ENCODE measurements around the gene AKR1C3. TPM values are rescaled to one million over a fixed set of nuclear protein-coding genes. Genes with fewer than 3 reads are reported as not detected.
"Not testable (repeated sequence)": the region's sequence is repeated elsewhere in the genome, so short reads cannot be mapped to it uniquely, and the experiment has no call there.

AKR1C3 gene
- 10 to 100 TPM; 14.5 to 36.1 (median 22.2) TPM for total RNA-seq
- 10 to 100 TPM in 1 of 2 donors, 1 to 10 TPM in 1; 8.7 to 17.1 TPM for polyA plus RNA-seq

DNA sequence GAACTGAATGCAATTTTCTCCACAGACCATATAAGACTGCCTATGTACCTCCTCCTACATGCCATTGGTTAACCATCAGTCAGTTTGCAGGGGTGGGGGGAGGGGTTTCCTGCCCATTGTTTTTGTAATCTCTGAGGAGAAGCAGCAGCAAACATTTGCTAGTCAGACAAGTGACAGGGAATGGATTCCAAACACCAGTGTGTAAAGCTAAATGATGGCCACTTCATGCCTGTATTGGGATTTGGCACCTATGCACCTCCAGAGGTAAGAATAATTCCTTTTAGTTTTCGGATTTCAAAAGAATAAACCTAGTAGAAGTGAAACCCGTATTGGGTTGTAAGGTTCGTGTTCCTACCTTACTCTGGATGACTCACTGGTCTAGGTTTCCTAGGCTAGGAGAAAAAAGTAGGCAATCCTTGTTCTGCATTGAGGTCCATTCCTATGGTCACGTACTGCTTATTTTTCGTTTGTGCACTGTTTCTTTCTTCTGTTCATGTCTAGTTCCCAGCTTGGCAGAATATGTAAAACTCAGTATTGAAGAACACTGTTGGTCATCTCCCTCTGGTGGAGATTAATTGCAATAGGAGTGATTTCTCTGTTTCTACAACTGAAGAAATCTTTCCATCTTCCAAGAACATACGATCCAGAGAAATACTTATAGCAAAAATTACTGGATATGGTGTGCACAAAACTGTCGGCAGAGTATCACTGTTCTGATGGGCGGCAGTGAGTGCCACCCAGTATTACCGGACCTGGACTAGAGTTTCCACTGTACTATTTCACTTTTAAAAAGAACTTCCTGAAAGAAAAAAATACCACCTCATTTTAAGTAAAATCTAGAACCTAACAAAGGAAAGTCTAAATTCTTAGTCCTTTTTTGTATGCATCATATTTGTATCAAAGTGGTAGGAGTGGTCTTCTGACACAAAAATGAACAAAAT, at the start of gene AKR1C3:
Gene AKR1C3 (plus strand): TSS at position 150 of the 941 bp plus-strand sequence. CDS start 31 bp downstream, at position 181.
- ATAC-seq (peak; percentile 85 to 88 (median 87)), DNase-seq (peak in 1 of 6 donors; percentile 25), FAIRE-seq (peak; percentile 85)
- peak within 1 kb of the TSS; percentile 1 to 42 (median 26) for H3K4me3 ChIP-seq
- H3K27me3 ChIP-seq, result no peaks in the 10 kb centered on the region
- H3K36me3 ChIP-seq, result peaks cover 0 to 7% (median 0%) of the 10 kb centered on the region in 3 donors
- WGBS, 2 donors, result 16 to 22% methylated on average over 9 of the region's 9 CpGs
- TF ChIP-seq CTCF (IDR thresholded peaks at IDR 0.05), result peak; percentile 38 to 60 (median 50)
- peak within 1 kb of the TSS; percentile 16 to 82 (median 47) for H3K27ac ChIP-seq
- no peaks in the 10 kb centered on the region for H3K9me3 ChIP-seq
- peaks cover 4 to 19% (median 15%) of the 10 kb centered on the region in 3 donors for H3K4me1 ChIP-seq
- intact Hi-C loops (cut with DNase I), result loop anchor here in 1 of 3 donors (10.0 kb wide), 1 partner anchor 250 kb away; no protein-coding TSS in a partner anchor

DNA sequence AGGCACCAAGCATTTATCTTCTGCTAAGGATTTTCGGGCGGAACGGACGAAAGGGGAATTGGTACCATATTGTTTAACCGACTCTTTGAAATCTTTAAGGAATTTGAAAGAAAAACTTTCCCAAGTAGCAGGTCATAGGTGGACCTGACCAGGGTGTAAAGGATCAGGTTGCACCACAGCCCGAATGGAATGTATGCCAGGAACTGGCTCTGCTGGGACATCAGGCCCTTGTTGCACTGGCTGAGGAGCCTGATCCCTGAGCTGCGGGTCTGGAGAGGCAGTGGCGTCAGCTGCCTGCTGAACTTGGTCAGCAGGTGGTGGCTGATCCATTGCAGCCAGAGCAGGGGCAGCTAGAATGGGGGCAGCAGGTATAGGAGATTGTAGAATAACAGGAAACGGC, 49.1 kb upstream of the AKR1C3 start:
- ATAC-seq, result no peak
- 92 to 94% methylated on average over 9 of the region's 9 CpGs for WGBS, 2 donors
- no peak for TF ChIP-seq CTCF (IDR thresholded peaks at IDR 0.05)
- Histone ChIP-seq H3K27ac (no peak overlapping the region), H3K4me1 (peaks cover 0 to 23% (median 4%) of the 10 kb centered on the region in 3 donors), H3K27me3 (no peaks in the 10 kb centered on the region), H3K36me3 (no peaks in the 10 kb centered on the region), H3K9me3 (no peaks in the 10 kb centered on the region), H3K4me3 (no peak overlapping the region)
- FAIRE-seq, result no peak
- intact Hi-C loops (cut with DNase I), result no loop called here
- no peak for DNase-seq

- DNase-seq (no peak), FAIRE-seq (no peak), ATAC-seq (no peak)
- H3K4me3 ChIP-seq, result no peak overlapping the region
- 94 to 95% methylated on average over 6 of the region's 6 CpGs for WGBS, 2 donors
- H3K27ac ChIP-seq, result no peak overlapping the region
- H3K27me3 ChIP-seq, result no peaks in the 10 kb centered on the region
- peaks cover 0 to 23% (median 4%) of the 10 kb centered on the region in 3 donors for H3K4me1 ChIP-seq
- TF ChIP-seq CTCF (IDR thresholded peaks at IDR 0.05), result no peak
- intact Hi-C loops (cut with DNase I), result no loop called here
- no peaks in the 10 kb centered on the region for H3K36me3 ChIP-seq
- H3K9me3 ChIP-seq, result no peaks in the 10 kb centered on the region
These were observed 47.8 kb upstream of the AKR1C3 start for GRCh38 chr10:5046410-5046809.

GRCh38 chr10:5047055-5047454, 47.2 kb upstream of the AKR1C3 start:
- intact Hi-C loops (cut with DNase I); H3K27ac ChIP-seq; H3K36me3 ChIP-seq; ATAC-seq; H3K4me3 ChIP-seq; H3K9me3 ChIP-seq; H3K27me3 ChIP-seq; DNase-seq; FAIRE-seq: not testable (repeated sequence)
- peaks cover 0 to 21% (median 4%) of the 10 kb centered on the region in 3 donors for H3K4me1 ChIP-seq
- 87 to 90% methylated on average over 5 of the region's 5 CpGs for WGBS, 2 donors

- 18 to 22% methylated on average over 1 of the region's 1 CpG for WGBS, 2 donors
- intact Hi-C loops (cut with DNase I), result no loop called here
- DNase-seq (no peak), FAIRE-seq (no peak), ATAC-seq (no peak)
- TF ChIP-seq CTCF (IDR thresholded peaks at IDR 0.05), result no peak
- Histone ChIP-seq H3K27ac (no peak overlapping the region), H3K9me3 (no peaks in the 10 kb centered on the region), H3K4me1 (peaks cover 0 to 19% (median 4%) of the 10 kb centered on the region in 3 donors), H3K36me3 (no peaks in the 10 kb centered on the region), H3K27me3 (no peaks in the 10 kb centered on the region), H3K4me3 (no peak overlapping the region)
These were observed 46.1 kb upstream of the AKR1C3 start for GRCh38 chr10:5047912-5048628.

DNA sequence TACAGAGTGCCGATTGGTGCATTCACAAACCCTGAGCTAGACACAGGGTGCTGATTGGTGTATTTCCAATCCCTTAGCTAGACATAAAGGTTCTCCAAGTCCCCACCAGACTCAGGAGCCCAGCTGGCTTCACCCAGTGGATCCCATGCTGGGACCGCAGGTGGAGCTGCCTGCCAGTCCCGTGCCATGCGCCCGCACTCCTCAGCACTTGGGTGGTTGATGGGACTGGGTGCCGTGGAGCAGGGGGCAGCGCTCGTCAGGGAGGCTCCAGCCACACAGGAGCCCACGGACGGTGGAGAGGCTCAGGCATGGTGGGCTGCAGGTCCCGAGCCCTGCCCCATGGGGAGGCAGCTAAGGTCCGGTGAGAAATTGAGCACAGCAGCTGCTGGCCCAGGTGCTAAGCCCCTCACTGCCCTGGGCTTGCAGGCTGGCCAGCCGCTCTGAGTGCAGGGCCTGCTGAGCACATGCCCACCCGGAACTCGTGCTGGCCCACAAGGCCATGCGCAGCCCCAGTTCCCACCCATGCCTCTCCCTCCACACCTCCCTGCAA, 41.2 kb upstream of the AKR1C3 start:
- intact Hi-C loops (cut with DNase I); H3K27ac ChIP-seq; H3K9me3 ChIP-seq; ATAC-seq; H3K4me3 ChIP-seq; H3K27me3 ChIP-seq; H3K4me1 ChIP-seq; H3K36me3 ChIP-seq; FAIRE-seq: not testable (repeated sequence)
- peak in 1 of 6 donors; percentile 18 for DNase-seq
- WGBS, 2 donors, result 97% methylated on average over 16 of the region's 16 CpGs

DNA sequence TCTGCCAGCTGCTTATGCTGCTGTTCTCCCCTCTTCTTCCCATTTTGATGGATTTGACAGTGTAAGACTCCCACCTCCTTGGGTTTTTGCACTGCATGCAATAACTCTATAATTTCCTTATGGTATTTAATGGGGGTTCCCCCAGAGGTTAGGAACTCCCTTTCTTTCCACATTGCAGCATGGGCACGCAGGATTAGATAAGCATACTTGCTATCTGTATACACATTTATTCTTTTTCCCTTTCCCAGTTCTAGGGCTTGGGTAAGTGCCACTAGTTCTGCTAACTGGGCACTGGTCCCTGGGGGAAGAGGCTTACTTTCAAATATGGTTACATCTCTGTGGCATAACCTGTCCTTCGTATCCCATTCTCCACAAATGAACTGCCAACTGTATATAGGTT, 39.4 kb upstream of the AKR1C3 start:
- H3K36me3 ChIP-seq; H3K27ac ChIP-seq; DNase-seq; H3K4me1 ChIP-seq; H3K9me3 ChIP-seq; FAIRE-seq; H3K4me3 ChIP-seq; intact Hi-C loops (cut with DNase I); ATAC-seq; H3K27me3 ChIP-seq: not testable (repeated sequence)
- WGBS, 2 donors, result 64 to 70% methylated on average over 2 of the region's 2 CpGs
